Muscle of arm (tissue), 12 donors: ENCODE results near the gene ATP6V1G1. TPM values are rescaled to one million over a fixed set of nuclear protein-coding genes. Genes with fewer than 3 reads are reported as not detected.

Source experiments
- DNase-seq: peaks from one replicate; pipeline ENCODE4 v3.0.0-alpha.2; 2013
- polyA plus RNA-seq, 12 donors: library from polyadenylated mRNA; unstranded; fragments of 120-200 nt; gene quantifications; one replicate each; pipeline ENCODE4 v1.2.1, GENCODE V29; 2013; ENCODE audit not compliant: insufficient read length in 12 of 12

Gene ATP6V1G1
- polyA plus RNA-seq, 12 donors, result 81.8 to 152 (median 103) TPM; not detected in 1

DNA sequence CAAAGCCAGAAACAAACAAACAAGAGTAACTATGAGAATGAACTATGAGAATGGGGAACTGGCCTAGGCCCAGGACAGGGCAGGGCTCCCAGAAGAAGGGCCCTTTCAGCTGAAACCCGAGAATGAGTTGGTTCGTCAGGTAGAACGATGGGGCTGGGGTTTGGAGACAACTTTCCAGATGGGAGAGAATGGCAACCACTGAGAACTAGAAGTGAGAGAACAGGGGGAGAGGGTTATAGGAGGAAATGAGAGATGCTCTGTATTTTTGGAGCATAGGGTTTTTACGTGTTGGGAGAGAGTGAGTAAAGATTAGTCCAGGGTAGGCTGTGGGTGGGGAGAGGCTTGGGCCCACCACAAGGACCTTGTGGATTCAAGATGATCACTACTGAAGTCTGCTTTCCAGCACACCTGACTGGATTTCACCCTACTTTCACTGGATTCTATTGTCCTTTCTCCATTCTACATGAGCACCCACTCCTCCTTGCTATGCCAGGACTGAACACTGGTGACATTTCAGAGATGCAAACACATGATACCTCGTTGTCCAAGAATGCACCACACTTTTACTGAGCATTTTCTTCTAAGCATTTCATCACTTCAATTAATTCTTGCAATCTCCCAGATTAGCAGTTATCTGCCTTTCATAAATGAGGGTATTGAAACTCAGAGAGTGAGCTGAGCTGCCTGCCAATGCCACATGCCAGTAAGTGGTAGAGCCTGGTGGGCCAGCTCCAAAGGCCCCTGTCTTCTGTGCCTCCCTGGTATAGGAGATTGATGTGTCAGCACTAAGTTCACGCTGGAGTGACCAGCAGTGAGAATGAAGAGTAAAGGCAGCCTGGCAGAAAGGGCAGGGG, 20.3 kb downstream of the ATP6V1G1 start:
- DNase-seq, result no peak

DNA sequence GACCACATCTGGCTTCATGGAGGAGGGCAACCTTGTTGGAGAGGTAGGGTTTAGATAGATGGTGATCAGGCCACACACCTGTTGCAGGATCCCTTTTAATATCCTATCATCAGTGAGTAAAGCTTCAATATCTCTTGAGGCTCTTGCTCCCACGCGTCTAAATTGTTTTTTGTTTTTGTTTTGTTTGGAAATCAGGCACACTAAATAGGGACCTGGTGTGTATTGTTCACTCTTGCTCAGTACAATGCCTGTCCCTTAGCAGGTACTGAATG, 20.9 kb downstream of the ATP6V1G1 start:
- no peak for DNase-seq

DNA sequence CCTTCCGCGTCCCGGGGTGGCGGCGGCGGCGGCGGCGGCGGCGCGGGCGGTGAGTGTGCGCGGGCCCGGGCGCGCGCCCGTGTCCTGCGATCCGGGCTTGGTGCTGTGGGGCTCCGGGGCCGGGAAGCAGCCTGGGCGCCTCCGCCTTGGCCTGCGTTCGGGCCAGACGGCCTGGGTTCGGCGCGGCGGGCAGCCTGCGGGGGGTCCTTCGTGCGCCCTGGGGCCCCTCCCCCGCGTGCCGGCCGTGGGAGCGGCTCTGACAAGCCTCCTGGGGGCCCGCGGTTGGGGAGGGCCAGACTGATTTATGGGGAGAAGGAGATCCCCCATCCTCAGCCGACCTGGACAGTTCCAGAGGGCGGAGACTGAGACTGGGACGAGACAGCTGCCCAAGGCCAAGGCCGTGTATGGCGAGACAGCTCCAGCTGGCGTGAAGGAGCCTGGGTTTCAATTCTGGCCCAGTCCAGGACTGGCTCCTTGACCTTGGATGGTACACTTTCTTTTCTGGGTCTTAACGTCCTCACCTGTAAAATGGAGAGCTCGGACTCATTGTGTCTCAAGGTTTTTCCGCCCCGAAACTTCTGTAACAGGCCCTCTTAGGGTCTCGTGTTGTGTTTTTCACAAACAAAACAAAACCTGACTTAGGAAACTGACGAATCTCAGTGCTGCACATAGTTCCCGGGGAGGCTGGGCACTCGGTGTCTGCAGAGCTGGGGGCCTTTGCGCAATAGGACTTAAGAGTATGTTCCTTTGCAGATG, 24.1 kb downstream of the ATP6V1G1 start:
- DNase-seq, result peak; percentile 58

DNA sequence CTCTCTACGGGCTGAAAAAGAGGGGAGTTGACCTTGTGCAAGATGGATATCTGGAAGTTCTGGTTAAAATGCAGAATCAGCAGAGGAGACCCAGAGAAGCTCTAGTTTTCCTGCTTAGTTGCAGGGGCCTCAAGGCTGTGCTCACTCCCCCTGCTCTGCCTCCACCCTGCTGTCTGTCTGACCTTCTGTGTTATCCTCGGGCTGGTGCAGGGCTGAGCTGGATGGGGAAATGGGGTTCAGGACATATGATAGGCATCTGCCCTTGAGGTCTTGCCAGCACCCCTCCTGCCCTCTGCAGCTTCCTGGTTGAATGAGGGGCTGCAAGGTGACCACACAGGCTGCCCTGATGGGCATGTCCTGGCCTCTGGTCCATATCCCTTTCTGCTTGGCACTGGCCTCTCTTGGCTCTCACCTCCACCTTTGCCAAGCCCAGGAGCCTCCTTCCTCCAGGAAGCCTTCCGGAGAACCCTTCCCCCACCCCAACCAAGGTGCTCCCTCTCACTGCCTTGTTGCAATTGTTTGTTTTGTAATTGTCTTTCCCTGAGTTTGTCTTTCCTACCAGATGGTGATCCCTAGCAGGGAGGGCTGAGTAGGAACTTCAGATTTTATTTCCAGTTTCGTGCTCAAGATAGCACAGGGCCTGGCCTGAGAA, 24.8 kb downstream of the ATP6V1G1 start:
- no peak for DNase-seq

DNA sequence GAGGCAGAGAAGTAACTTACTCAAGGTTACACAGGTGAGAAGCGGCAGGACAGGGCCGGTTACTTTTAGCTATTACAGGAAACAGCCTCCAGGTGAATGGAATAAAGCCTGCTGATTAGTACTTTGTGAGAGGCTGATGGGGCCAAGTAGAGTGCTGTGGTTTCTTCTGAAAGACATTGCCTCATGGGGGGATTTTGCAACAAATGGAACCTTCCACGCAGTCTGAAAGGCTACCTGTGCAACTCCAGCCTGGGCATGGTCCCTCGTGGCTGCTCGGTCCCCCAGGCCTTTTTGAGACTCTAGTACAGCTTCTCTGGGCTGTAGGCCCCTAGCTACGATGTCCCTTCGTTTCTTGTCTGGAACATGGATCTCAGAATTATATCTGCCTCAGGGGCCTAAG, 25.5 kb downstream of the ATP6V1G1 start:
- no peak for DNase-seq

DNA sequence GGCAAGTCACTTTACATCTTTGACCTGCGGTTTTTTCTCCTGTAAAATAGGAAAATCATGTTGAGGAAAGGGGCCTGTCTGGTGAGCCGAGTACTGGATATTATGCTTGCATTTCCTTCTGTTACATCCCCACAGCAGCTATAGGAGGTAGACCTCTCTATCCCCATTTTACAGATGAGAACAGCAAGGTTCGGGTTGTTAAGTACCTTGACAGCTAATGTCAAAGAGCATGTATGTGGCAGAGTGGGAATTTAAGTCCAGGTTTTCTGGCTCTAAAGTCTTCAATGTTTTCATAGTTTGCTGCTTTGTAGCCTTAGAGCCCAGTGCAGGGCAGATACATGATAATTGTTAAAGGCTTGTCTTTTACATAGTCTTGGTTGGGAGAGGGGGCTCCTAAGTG, 26.4 kb downstream of the ATP6V1G1 start:
- DNase-seq, result no peak

DNA sequence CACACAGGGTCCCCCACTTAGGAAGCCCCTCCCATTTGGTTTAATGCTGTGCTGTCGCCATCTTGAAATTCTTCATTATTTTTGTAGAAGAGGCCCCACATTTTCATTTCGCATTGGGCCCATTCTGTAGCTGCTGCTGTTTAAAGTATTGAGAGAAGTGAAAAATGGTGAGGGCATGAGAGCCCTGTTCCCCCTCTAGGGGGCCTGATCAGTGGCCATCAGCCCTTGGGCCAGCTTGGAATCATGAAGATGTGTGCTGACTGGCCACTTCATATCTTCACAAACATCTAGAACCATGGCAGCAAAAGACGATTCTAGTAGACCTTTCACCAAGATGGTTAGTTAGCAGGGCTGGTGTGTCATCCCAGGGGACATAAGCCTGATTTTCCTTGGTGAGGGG, 26.8 kb downstream of the ATP6V1G1 start:
- DNase-seq, result no peak

DNA sequence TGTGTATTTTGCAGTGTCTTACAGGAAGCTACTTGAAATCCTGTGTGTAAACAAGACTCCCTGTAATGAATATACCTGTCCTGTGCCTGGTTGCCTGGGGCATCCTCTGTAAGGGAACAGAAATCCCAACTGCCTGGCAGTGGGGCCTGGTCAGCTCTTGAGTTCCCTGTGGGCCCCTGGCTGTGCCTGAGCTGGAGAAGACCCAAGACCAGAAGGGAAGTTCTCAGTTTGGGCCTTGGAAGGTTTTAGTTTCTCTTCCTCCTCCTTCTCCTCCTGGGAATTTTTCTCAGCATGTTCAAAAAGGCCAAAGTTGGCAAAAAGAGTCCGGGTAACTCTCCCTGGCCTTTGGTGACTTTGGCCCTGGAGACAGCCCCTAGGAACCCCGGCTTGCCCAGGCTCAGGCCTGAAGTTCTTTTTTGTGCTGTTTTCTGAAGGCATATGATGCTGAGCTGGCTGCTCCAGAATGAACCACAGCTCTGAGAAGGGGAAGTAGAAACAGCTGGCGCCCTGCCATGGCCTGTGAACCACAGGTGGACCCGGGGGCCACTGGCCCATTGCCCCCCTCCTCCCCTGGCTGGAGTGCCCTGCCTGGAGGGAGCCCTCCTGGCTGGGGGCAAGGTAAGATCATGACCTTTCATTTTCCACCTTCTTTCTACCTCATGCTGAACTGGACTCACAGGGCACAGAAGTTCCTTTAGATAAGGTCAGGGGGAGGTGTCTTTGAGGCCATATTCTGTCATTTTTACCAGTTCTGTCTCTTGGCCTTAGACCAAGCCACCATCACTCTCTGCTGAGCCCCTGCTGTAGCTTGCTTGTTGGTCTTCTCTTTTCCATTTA, 29.3 kb downstream of the ATP6V1G1 start:
- DNase-seq, result no peak

DNA sequence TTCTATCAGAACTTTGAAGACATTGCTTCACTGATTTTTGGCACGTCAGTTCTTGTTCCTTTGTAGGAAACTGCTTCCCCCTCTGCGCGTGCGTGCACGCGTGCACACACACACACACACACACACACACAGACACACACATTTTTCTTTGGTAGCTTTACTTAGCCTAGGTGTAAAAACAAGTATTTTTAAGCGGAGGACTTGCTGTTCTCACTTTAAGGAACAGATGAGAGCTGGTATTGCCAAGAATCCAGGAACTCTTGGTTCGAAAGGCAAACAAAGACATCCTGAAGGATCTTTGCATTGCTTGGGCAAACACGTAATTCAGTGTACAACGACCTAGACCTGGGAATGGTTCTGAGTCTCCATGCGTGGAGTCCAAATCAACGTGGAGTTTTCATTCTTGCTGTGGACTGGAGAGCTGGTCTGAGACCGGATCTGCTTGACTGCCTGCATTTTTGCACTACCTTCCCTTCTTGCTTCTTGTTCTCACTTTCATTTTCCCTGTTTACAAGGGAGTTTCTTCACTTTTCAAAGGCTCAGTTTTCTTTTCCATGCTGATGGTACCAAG, 31.7 kb downstream of the ATP6V1G1 start:
- no peak for DNase-seq

DNA sequence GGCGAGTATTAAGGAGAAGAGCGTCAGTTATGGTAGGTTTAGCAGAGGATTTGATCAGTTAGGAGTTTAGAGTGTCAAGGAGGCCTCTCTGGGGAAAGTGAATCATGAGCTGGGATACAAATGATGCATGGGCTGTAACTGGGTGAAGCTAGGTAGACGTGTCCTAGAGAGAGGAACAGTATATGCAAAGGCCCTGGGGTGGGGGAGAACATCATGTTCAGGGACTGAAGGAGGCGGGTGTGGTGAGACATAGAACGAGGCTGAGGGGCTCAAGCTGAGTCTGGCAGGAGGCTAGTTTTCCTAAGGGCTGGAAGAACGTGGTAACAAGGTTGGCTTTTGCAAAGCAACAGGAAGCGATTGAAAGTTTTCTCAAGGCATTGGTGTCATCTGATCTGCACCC, 34.0 kb downstream of the ATP6V1G1 start:
- DNase-seq, result no peak

DNA sequence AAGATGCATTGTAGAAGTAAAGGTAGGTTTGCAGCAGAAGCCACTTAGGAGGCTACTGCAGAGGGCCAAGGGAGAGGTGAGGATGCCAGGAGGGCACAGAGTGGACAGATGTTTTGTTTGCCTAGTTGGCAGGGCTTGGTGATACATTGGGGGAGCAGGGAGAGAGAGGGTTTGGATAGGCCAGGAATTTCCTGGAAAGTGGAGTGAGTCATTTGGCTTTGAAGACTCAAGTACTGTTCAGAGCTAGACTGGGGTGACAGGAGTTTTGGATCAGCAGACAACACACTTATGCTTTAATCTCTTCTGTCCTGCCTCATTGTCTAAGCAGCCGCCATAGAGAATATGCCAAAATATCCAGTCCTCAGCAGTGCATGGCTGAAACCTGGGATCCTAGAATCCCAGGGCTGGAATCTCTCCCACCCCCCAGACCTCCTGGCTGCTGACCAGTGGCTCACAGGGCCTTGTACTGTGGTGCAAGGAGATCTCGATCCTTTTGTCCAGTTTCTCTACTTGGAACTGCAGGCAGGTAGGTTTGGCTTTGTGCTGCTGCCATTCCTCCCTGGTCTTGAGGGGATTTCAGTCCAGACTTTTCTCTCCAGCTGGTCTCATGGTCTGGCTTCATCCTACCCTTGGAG, 34.5 kb downstream of the ATP6V1G1 start:
- no peak for DNase-seq

DNA sequence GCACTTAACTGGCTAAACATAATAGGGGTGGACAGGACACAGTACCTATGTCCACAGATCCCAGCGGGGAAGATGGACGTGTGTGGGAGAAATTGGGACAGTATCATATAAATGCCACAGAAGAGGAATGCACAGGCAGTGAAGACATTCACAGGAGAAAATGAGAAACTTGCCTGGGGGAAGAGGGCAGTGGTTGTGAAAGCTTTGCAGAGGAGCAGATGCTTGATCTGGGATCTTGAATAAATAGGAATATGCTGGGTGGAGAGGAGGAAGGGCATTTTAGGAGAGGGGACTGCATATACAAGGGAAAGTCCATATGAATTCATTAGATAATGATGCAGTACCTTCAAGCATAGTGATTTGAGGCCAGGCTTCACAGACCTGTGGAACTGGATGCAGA, 37.1 kb downstream of the ATP6V1G1 start:
- DNase-seq, result no peak

DNA sequence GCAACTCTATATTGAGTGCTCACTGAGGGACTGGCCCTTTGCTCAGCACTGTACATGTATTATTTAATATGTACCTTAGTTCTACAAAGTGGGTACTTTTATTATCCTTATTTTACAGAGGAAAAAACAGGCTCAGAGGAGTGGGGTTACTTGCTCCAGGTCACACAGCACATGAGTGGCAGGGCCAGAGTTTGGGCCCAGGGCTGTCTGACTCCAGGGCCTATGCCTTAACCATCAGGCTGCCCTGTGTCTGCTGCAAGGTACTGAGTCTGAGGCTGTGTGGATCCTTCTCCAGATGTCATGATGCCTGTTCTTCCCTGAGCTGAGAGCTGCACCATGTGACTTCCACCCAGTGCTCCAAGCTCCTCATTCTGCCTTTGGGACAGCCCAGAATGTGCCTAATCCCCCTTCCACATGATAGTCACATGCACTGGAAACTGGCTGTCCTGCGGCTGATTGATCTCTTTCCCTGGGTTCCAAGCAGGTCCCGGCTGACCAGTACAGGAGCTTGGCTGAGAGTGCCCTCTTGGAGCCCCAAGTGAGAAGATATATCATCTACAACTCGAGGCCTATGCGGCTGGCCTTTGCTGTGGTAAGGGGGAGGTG, 38.9 kb downstream of the ATP6V1G1 start:
- no peak for DNase-seq

DNA sequence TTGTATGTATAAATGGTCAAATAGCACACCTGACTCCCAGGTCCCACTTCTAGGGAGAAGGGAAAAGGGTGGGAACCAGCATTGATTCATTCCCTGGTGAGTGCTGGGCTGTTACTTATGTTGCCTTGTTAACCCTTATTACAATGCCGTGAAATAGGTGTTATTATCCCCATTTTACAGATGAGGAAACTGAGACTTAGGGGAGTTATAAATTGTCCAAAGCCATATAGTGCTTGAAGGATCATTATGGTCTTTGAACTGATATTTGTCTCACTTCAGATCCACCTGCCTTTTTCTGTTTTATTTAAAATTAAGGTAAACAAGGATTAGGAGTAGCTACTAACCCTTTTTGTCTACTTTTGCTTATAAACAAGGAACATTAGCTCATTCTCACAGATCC, 40.0 kb downstream of the ATP6V1G1 start:
- DNase-seq, result no peak

DNA sequence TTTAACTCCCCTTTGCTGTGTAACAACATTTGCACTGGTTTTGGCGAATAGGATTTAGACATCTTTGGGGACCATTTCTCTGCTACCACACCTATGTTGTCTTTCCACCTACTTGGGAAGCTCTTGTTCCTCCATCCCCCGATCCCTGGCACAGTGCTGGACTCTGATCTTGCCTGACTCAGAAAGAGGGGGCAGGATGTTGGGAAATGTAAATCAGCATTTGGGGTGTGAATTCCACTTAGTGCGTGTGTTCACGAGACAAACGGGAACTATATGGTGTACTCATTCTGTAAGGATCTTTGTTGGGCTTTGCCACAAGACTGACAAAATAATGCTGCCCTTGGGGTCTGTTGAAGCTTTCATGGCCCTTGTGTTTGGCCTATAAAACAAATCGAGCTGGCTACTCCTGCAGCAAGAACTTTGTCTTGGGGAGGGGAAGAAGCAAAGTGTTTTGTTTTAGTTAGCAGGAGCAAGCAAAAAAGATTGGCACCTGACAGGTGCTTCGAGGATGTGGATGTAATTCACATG, 42.1 kb downstream of the ATP6V1G1 start:
- no peak for DNase-seq

DNA sequence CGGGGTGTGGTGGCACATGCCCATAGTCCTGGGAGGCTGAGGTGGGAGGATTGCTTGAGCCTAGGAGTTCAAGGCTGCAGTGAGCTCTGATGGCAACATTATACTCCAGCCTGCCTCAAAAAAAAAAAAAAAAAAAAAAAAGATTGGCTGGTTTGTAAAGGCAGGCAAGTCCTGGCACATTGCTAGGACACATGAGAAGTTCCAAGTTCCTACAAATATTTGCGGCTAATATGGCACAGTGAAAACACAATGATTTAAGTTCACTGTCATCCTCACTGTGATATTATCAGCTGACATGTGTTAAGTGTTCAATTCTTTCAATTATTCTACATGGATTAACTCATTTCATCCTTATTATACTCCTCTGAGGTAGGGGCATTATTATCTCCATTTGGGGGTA, 43.6 kb downstream of the ATP6V1G1 start:
- no peak for DNase-seq

DNA sequence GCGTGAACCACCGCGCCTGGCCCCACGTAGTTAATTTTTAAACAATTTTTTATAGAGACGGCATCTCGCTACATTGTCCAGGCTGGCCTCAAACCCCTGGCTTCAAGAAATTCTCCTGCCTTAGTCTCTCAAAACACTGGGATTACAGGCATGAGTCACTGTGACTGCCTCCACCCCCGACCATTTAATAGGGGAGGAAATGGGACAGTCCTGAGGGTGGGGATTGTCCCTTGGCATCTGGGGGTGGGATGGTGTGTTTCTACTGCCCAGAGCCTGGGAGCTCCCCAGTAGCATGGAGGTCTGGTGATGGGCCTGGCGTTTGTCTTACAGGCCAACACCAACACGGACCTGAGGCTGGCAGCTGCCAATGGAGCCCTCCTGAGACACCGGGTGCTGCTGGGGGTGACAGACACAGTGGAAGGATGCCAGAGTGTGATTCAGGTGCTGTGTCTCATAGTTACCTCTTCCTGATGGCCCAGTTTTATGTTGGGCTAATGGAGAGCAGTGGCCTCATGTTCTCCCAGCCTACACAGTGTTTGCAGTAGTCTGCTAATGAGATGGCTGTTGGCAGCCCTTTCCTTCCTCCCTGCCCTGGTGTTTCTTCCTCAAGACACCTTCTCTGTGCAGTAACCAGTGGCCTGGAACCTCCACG, 46.0 kb downstream of the ATP6V1G1 start:
- no peak for DNase-seq

DNA sequence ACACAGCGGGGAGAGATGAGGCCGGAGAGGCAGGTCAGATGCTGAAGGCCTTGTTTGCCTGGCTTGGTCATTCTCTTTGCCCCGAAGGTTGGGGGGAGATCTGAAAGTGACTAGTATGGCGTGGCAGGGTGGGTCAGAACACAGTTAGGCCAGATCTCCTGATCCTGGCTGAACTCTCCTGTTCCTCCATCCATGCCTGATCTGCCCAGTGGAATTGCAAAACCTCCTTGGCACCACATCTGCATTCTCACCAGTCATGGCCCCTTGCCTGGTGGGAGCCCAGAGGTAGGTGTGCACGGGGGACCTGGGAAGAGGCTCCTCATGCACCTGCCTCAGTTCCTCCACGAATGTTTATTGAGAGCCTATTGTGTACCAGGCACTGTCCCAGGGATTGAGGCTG, 46.8 kb downstream of the ATP6V1G1 start:
- DNase-seq, result no peak

DNA sequence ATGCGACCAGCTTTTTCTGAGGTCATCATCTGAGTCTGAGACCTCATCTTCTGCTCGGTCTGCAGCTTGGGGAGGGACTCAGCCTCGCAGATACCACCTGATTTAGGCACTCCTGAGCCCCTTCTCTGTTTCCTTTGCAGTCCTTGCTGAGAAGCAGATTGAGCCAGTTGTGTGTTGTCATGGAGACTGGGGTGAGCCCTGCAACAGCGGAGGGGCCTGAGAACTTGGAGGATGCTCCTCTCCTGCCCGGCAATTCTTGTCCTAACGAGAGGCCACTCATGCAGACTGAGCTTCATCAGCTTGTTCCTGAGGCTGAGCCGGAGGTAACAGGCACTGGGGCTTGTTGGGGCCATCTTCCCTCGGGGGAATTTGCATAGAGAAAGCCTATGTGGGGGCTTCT, 50.8 kb downstream of the ATP6V1G1 start:
- DNase-seq, result no peak

DNA sequence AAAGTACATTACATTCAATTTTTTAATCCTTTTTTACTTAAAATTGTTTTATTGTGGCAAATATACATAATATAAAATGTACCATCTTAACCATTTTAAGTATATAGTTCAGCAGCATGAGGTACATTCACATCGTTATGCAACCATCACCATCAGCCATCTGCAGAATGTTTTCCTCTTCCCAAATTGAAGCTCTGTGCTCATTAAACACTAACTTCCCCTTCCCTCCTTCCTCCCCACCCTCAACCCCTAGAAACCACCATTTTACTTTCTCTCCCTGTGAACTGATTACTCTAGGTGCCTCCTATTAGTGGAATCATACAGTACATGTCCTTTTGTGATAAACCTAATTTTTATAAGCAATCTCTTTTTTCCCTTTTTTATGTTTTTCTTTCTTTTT, 54.4 kb downstream of the ATP6V1G1 start:
- no peak for DNase-seq
